Tongue (tissue), 2 donors: ENCODE measurements around the gene PNLIPRP1. TPM values are rescaled to one million over a fixed set of nuclear protein-coding genes. Genes with fewer than 3 reads are reported as not detected.

Experiments
- DNase-seq: peaks from one replicate; pipeline ENCODE4 v3.0.0-alpha.2; 2015
- total RNA-seq: library from RNA; depleted of rRNA; stranded (reverse); fragments of >200 nt; gene quantifications from one replicate; pipeline ENCODE4 v1.2.3, GENCODE V29; 2014

Gene PNLIPRP1
- total RNA-seq, 1 donor from 2014 or later = 0.31 TPM

GRCh38 chr10:116599991-116600390 is 9.2 kb downstream of the PNLIPRP1 start:
- no peak for DNase-seq

GRCh38 chr10:116602648-116603400 is 12.1 kb downstream of the PNLIPRP1 start:
- DNase-seq = no peak

- DNase-seq = no peak
These were observed 15.3 kb downstream of the PNLIPRP1 start for GRCh38 chr10:116606061-116606483.

GRCh38 chr10:116607336-116607735 is 16.6 kb downstream of the PNLIPRP1 start:
- no peak for DNase-seq

GRCh38 chr10:116608686-116609594 is 18.2 kb downstream of the PNLIPRP1 start:
- DNase-seq = no peak

GRCh38 chr10:116610443-116611152 is 19.8 kb downstream of the PNLIPRP1 start:
- no peak for DNase-seq

- DNase-seq = no peak
These were observed 20.4 kb downstream of the PNLIPRP1 start for GRCh38 chr10:116611153-116611545.

GRCh38 chr10:116612107-116612769 is 21.5 kb downstream of the PNLIPRP1 start:
- no peak for DNase-seq

GRCh38 chr10:116613471-116613870 is 22.7 kb downstream of the PNLIPRP1 start:
- DNase-seq = no peak

- DNase-seq = no peak
These were observed 24.0 kb downstream of the PNLIPRP1 start for GRCh38 chr10:116614796-116615195.

GRCh38 chr10:116615199-116615776 is 24.5 kb downstream of the PNLIPRP1 start:
- no peak for DNase-seq

- DNase-seq = no peak
These were observed 30.0 kb downstream of the PNLIPRP1 start, which contains the start of gene PNLIPRP2 for GRCh38 chr10:116620423-116621400. TSS of gene PNLIPRP2 (plus strand) at chr10:116620953.

- DNase-seq = no peak
These were observed 30.7 kb downstream of the PNLIPRP1 start for GRCh38 chr10:116621476-116621875.

- DNase-seq = no peak
These were observed 31.3 kb downstream of the PNLIPRP1 start for GRCh38 chr10:116621934-116622655.

GRCh38 chr10:116625845-116626244 is 35.1 kb downstream of the PNLIPRP1 start:
- DNase-seq = no peak

GRCh38 chr10:116626815-116627214 is 36.1 kb downstream of the PNLIPRP1 start:
- DNase-seq = no peak

- peak; percentile 40 for DNase-seq
These were observed 36.7 kb downstream of the PNLIPRP1 start for GRCh38 chr10:116627386-116627933.

GRCh38 chr10:116629340-116629739 is 38.6 kb downstream of the PNLIPRP1 start:
- no peak for DNase-seq

- DNase-seq = no peak
These were observed 39.3 kb downstream of the PNLIPRP1 start for GRCh38 chr10:116630020-116630419.
